Right lobe of liver (tissue), 6 donors: Measurements from ENCODE around the gene RASGRP3. TPM values are rescaled to one million over a fixed set of nuclear protein-coding genes. Genes with fewer than 3 reads are reported as not detected.

Experiments used
- ATAC-seq, 4 donors: fragments of 200-7000 bp; cut with Tn5 transposase; one replicate each; pipeline ENCODE4 v1.9.1; 2020; ENCODE audit warnings: mild to moderate bottlenecking in 4 of 4, moderate library complexity in 4 of 4
- DNase-seq, 3 donors: peaks; one replicate each; pipeline ENCODE4 v3.0.0-alpha.2; 2020
- H3K27ac ChIP-seq, 3 donors: fragments of 200-600 bp; one replicate each; pipeline ENCODE4 v1.8.0; 2022
- H3K27me3 ChIP-seq, 2 donors: fragments of 200-600 bp; one replicate each; pipeline ENCODE4 v1.8.0; 2022
- H3K36me3 ChIP-seq, 4 donors: fragments of 200-600 bp; sonication (generic) in 1 of 4; one replicate each; pipeline versions ENCODE4 v1.5.1 to v1.8.0; 2017 to 2022; ENCODE audit warnings: control low read depth in 1 of 4
- H3K4me1 ChIP-seq, 4 donors: fragments of 200-600 bp; sonication (generic) in 1 of 4; one replicate each; pipeline versions ENCODE4 v1.5.1 to v1.8.0; 2017 to 2022; ENCODE audit warnings: control low read depth in 1 of 4
- H3K4me3 ChIP-seq, 3 donors: fragments of 200-600 bp; one replicate each; pipeline ENCODE4 v1.8.0; 2022
- H3K9me3 ChIP-seq, 4 donors: fragments of 200-600 bp; sonication (generic) in 1 of 4; one replicate each; pipeline versions ENCODE4 v1.5.1 to v1.8.0; 2017 to 2022; ENCODE audit warnings: control low read depth in 1 of 4
- POLR2A ChIP-seq: fragments of 450-650 bp; IDR thresholded peaks from one replicate; pipeline ENCODE4 v1.6.1; 2017; ENCODE audit warnings: antibody characterized with exemption, mild to moderate bottlenecking
- WGBS: methylation state at CpG from one replicate; pipeline ENCODE4 v1.1.6; 2018; ENCODE audit warnings: low coverage, low lambda C conversion rate; ENCODE audit not compliant: insufficient coverage; ENCODE audit errors: missing lambda C conversion rate; 5-methylcytosine and 5-hydroxymethylcytosine counted together
- intact Hi-C, 2 donors: fragments of 100-400 bp; cut with DNase I; formaldehyde crosslinking; loops; one replicate each; pipeline versions ENCODE4 v1.11.2 to v1.14.1; 2022
- total RNA-seq, 6 experiments: library from RNA; depleted of rRNA in 2 of 6; stranded (reverse); fragments of >200 nt in 2 of 6; fragmentation: NEBNext Ultra II Directional in 3 of 6; extraction: Animal tissue kit (Norgen Biotek cat#: 25700) in 3 of 6; gene quantifications; one replicate each; pipeline versions ENCODE4 v1.1.0 to v1.2.4, GENCODE V29; 2016 to 2023
- TF ChIP-seq, protein P1 (sequence below), 4 donors: fragments of 200-600 bp in 3 of 4; fragments of 450-650 bp in 1 of 4; IDR thresholded peaks; one replicate each; pipeline versions ENCODE4 v1.5.1 to v1.8.0; 2016 to 2022; ENCODE audit warnings: antibody characterized with exemption in 4 of 4, mild to moderate bottlenecking in 2 of 4
- donor health status: DM: no; HTN: yes; CAD: no.
- donor health status: DM: no; HTN: no; CAD: no.
- donor health status: DM: no; HTN: no; CAD: no.
- donor health status: DM: no; HTN: yes; CAD: no.
- donor health status: DM: no; HTN: yes; CAD: no.

RASGRP3 gene
- total RNA-seq, 6 experiments from 2014 or later, result 3.0 to 11.5 (median 5.0) TPM

DNA sequence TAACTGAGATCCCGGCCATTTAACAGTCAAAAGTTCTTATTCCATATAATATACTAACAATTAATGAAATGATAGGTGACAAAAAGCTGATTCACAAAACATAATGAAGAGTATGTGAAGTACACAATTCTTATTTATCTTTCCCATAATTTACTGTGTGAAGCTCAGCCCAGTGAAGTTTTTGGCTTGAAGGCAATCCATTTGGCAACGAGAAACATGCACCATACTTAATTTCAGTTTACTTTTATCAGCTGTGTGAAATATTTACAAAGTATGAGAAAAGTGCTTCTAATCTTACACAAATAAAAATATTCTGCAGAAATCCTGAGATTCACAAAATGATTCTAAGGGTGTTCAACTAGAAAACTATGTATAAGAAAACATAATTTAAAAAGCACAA is 110.3 kb downstream of the RASGRP3 start:
- peaks cover 0 to 4% (median 0%) of the 10 kb centered on the region in 4 donors for H3K9me3 ChIP-seq
- peaks cover 0 to 30% (median 15%) of the 10 kb centered on the region in 4 donors for H3K36me3 ChIP-seq
- no peak for DNase-seq
- no peaks in the 10 kb centered on the region for H3K27me3 ChIP-seq
- no peak overlapping the region for H3K4me3 ChIP-seq
- no peak for ATAC-seq
- no peak overlapping the region for H3K27ac ChIP-seq
- TF ChIP-seq, protein P1, sequence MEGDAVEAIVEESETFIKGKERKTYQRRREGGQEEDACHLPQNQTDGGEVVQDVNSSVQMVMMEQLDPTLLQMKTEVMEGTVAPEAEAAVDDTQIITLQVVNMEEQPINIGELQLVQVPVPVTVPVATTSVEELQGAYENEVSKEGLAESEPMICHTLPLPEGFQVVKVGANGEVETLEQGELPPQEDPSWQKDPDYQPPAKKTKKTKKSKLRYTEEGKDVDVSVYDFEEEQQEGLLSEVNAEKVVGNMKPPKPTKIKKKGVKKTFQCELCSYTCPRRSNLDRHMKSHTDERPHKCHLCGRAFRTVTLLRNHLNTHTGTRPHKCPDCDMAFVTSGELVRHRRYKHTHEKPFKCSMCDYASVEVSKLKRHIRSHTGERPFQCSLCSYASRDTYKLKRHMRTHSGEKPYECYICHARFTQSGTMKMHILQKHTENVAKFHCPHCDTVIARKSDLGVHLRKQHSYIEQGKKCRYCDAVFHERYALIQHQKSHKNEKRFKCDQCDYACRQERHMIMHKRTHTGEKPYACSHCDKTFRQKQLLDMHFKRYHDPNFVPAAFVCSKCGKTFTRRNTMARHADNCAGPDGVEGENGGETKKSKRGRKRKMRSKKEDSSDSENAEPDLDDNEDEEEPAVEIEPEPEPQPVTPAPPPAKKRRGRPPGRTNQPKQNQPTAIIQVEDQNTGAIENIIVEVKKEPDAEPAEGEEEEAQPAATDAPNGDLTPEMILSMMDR (IDR thresholded peaks at IDR 0.05), result no peak
- TF ChIP-seq POLR2A, result no peak
- intact Hi-C loops, result loop anchor here (10.0 kb wide), 1 partner anchor 172 kb away; no protein-coding TSS in a partner anchor
- 67% methylated on average over 2 of the region's 2 CpGs for WGBS
- H3K4me1 ChIP-seq, result no peaks in the 10 kb centered on the region

DNA sequence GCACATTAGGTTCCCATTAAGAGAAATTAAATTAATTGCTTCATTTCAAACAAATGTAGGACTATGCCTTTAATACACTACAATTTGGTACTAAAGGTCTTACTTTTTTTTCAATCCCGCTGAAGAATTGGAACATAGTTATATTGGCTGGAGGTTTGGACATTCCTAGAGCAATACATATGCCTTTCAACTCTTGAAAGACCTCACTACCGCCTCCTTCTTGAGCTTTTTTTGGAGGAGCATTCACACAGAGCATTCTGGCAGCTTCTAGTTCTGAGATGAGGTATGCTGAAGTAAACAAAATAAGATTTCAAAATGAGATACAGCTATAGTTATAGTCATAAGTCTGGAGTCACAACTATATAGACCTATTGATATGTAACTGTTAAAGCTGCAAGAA is 111.8 kb downstream of the RASGRP3 start:
- intact Hi-C loops, result loop anchor here (10.0 kb wide), 1 partner anchor 173 kb away; no protein-coding TSS in a partner anchor
- Histone ChIP-seq H3K27me3 (no peaks in the 10 kb centered on the region), H3K4me3 (no peak overlapping the region), H3K27ac (no peak overlapping the region), H3K4me1 (no peaks in the 10 kb centered on the region), H3K36me3 (peaks cover 0 to 39% (median 16%) of the 10 kb centered on the region in 4 donors), H3K9me3 (peaks cover 0 to 4% (median 0%) of the 10 kb centered on the region in 4 donors)
- ATAC-seq (no peak), DNase-seq (no peak)
- TF ChIP-seq, protein P1 (IDR thresholded peaks at IDR 0.05), result no peak
- TF ChIP-seq POLR2A, result no peak
- WGBS, result 87% methylated on average over 2 of the region's 2 CpGs

DNA sequence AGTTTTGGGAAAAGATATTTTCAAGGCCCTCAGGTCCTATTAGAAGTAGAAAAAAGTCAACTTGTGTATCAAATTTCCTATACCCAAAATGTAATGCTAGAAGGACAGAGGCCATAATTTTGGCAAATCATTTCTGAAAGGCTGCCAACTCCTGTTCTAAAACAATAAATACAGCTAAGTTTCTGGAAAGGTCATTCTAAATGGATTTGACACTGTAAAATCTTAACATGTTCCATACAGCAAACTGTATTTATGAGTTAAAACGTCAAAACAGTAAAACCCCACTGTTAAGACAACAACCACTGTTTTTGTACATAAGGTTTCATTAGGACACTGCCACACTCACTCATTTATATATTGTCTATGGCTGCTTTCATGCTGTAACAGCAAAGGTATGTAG is 113.0 kb downstream of the RASGRP3 start:
- no peak overlapping the region for H3K4me3 ChIP-seq
- 56% methylated on average over 1 of the region's 1 CpG for WGBS
- H3K4me1 ChIP-seq, result no peaks in the 10 kb centered on the region
- H3K36me3 ChIP-seq, result peaks cover 0 to 39% (median 16%) of the 10 kb centered on the region in 4 donors
- no peaks in the 10 kb centered on the region for H3K27me3 ChIP-seq
- H3K27ac ChIP-seq, result no peak overlapping the region
- no peak for TF ChIP-seq POLR2A
- TF ChIP-seq, protein P1 (IDR thresholded peaks at IDR 0.05), result no peak
- ATAC-seq (no peak), DNase-seq (no peak)
- intact Hi-C loops, result loop anchor here (10.0 kb wide), 1 partner anchor 175 kb away; no protein-coding TSS in a partner anchor
- peaks cover 0 to 4% (median 0%) of the 10 kb centered on the region in 4 donors for H3K9me3 ChIP-seq

DNA sequence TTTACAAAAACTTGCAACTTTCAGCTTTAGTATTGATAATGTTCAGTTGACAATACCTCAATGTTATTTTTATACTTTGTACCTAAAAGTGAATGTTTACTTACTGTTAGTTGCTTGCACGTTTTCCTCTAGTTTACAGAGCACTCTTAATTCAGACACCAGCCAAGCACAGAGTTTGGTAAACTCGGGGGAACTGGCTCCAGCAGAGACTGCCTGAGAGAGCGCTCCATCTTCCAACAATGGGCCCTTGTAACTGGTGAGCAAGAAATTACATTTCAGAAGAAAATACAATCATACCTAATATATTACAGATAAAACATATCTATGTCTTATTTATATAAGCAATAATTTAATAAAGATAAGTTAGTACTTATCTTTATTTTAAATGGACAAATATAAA is 118.9 kb downstream of the RASGRP3 start:
- ATAC-seq (no peak), DNase-seq (no peak)
- Histone ChIP-seq H3K36me3 (peaks cover 0 to 17% (median 5%) of the 10 kb centered on the region in 4 donors), H3K4me1 (peaks cover 0 to 11% (median 5%) of the 10 kb centered on the region in 4 donors), H3K27me3 (no peaks in the 10 kb centered on the region), H3K27ac (no peak overlapping the region), H3K9me3 (peaks cover 0 to 4% (median 0%) of the 10 kb centered on the region in 4 donors), H3K4me3 (no peak overlapping the region)
- TF ChIP-seq POLR2A, result no peak
- TF ChIP-seq, protein P1 (IDR thresholded peaks at IDR 0.05), result no peak
- intact Hi-C loops, result no loop called here
- WGBS, result 42% methylated on average over 3 of the region's 3 CpGs
